ENCODE measurements around the gene SEL1L. TPM values are rescaled to one million over a fixed set of nuclear protein-coding genes. Genes with fewer than 3 reads are reported as not detected.

SEL1L gene
- total and polyA plus RNA-seq, 2 donors (not counting 3 experiments of a cell fraction or from before 2014, with no cell fraction given) = 15.0 to 95.0 TPM

GRCh38 chr14:81472096-81472800 is 61.4 kb downstream of the SEL1L start:
- Histone ChIP-seq H4K20me1 (replicated peaks; ENCODE audit: control insufficient read depth, extremely low read depth, insufficient read depth, low read length) (no peaks in the 10 kb centered on the region), H3K4me1 (ENCODE audit: control insufficient read depth, extremely low read depth, insufficient read depth, low read length) (no peaks in the 10 kb centered on the region), H3K4me2 (ENCODE audit: insufficient read depth, low read length) (no peak overlapping the region), H3K36me3 (ENCODE audit: control insufficient read depth in 2 of 2, extremely low read depth in 1 of 2, insufficient read depth in 2 of 2, low read length in 2 of 2) (peaks cover 8 to 9% of the 10 kb centered on the region in 2 experiments), H3K27ac (ENCODE audit: insufficient read depth, low read depth, low read length) (no peak overlapping the region), H3K9ac (replicated peaks; ENCODE audit: extremely low read depth, insufficient read depth, low read length) (no peak overlapping the region), H3K9me3 (replicated peaks; ENCODE audit: control insufficient read depth, insufficient read depth, low read length) (no peaks in the 10 kb centered on the region), H3K79me2 (ENCODE audit: control insufficient read depth, insufficient read depth, low read length) (no peaks in the 10 kb centered on the region), H2AFZ (ENCODE audit: low read depth, low read length) (no peak overlapping the region), H3K4me3 (replicated peaks in 1 of 3; ENCODE audit: insufficient read depth in 1 of 3, low read depth in 1 of 3, low read length in 3 of 3) (no peak overlapping the region), H3K27me3 (ENCODE audit: control insufficient read depth in 2 of 2, insufficient read depth in 2 of 2, low read length in 2 of 2) (no peaks in the 10 kb centered on the region), H3K9me1 (replicated peaks; ENCODE audit: control insufficient read depth, extremely low read depth, insufficient read depth, low read length) (no peaks in the 10 kb centered on the region)
- BruUV-seq (replicated peaks) = no TSS peak
- FAIRE-seq (no peak), DNase-seq (ENCODE audit: low read depth, low spot score) (no peak)
- TF ChIP-seq POLR2A (IDR thresholded peaks at IDR 0.05; ENCODE audit: low read depth, low read length) = no peak
- no peak for TF ChIP-seq POLR2AphosphoS5 (IDR thresholded peaks at IDR 0.05; ENCODE audit: insufficient read depth, low read depth, low read length)
- no peak for TF ChIP-seq MAX (IDR thresholded peaks at IDR 0.05; ENCODE audit: insufficient read depth, insufficient read length)
- CTCF ChIA-PET = interaction anchor here (1.4 kb wide), 1 partner anchor 8 kb away, joined by 5 read pairs; no protein-coding TSS in a partner anchor
- dilution Hi-C loops (cut with MboI; ENCODE audit: extremely low pct_ligation_motif_present, low sequenced_read_pairs) (no loop called here), intact Hi-C loops (cut with micrococcal nuclease) (no loop called here)
- POLR2A ChIA-PET = no interaction called here

- H4K20me1 ChIP-seq (replicated peaks; ENCODE audit: control insufficient read depth, extremely low read depth, insufficient read depth, low read length) = no peaks in the 10 kb centered on the region
- POLR2A ChIA-PET = no interaction called here
- no peak overlapping the region for H3K27ac ChIP-seq (ENCODE audit: insufficient read depth, low read depth, low read length)
- no peaks in the 10 kb centered on the region for H3K9me3 ChIP-seq (replicated peaks; ENCODE audit: control insufficient read depth, insufficient read depth, low read length)
- FAIRE-seq (no peak), DNase-seq (ENCODE audit: low read depth, low spot score) (no peak)
- H3K4me1 ChIP-seq (ENCODE audit: control insufficient read depth, extremely low read depth, insufficient read depth, low read length) = no peaks in the 10 kb centered on the region
- H3K4me3 ChIP-seq (replicated peaks in 1 of 3; ENCODE audit: insufficient read depth in 1 of 3, low read depth in 1 of 3, low read length in 3 of 3) = no peak overlapping the region
- no peak overlapping the region for H3K4me2 ChIP-seq (ENCODE audit: insufficient read depth, low read length)
- H3K9me1 ChIP-seq (replicated peaks; ENCODE audit: control insufficient read depth, extremely low read depth, insufficient read depth, low read length) = no peaks in the 10 kb centered on the region
- H3K9ac ChIP-seq (replicated peaks; ENCODE audit: extremely low read depth, insufficient read depth, low read length) = no peak overlapping the region
- peaks cover 3% of the 10 kb centered on the region in 2 experiments for H3K36me3 ChIP-seq (ENCODE audit: control insufficient read depth in 2 of 2, extremely low read depth in 1 of 2, insufficient read depth in 2 of 2, low read length in 2 of 2)
- TF ChIP-seq CTCF (IDR thresholded peaks at IDR 0.05; ENCODE audit: extremely low read depth in 1 of 2, insufficient read depth in 1 of 2, low read depth in 1 of 2, low read length in 2 of 2) = no peak
- TF ChIP-seq FOS (IDR thresholded peaks at IDR 0.05; ENCODE audit: borderline replicate concordance, insufficient read depth, low read length) = no peak
- no peak for TF ChIP-seq MYC (IDR thresholded peaks at IDR 0.05; ENCODE audit: low read depth, low read length)
- no peak for TF ChIP-seq POLR2A (IDR thresholded peaks at IDR 0.05; ENCODE audit: low read depth, low read length)
- TF ChIP-seq JUN (IDR thresholded peaks at IDR 0.05; ENCODE audit: borderline replicate concordance, insufficient read depth, insufficient read length, low read depth) = no peak
- no peak for TF ChIP-seq MAX (IDR thresholded peaks at IDR 0.05; ENCODE audit: insufficient read depth, insufficient read length)
- TF ChIP-seq GATA2 (IDR thresholded peaks at IDR 0.05; ENCODE audit: insufficient read depth, insufficient read length, low read depth, low read length) = no peak
- TF ChIP-seq POLR2AphosphoS5 (IDR thresholded peaks at IDR 0.05; ENCODE audit: insufficient read depth, low read depth, low read length) = no peak
- no peak for TF ChIP-seq EZH2 (IDR thresholded peaks at IDR 0.05; ENCODE audit: borderline replicate concordance, low read depth, low read length, severe bottlenecking)
- intact Hi-C loops (cut with micrococcal nuclease) = no loop called here
- dilution Hi-C loops (cut with MboI; ENCODE audit: extremely low pct_ligation_motif_present, low sequenced_read_pairs) = no loop called here
- BruUV-seq (replicated peaks) = no TSS peak
- H3K79me2 ChIP-seq (ENCODE audit: control insufficient read depth, insufficient read depth, low read length) = no peaks in the 10 kb centered on the region
- CTCF ChIA-PET = interaction anchor here (0.7 to 1.3 kb wide), 3 partner anchors 16 to 20 kb away, joined by 3 read pairs; no protein-coding TSS in a partner anchor
- H3K27me3 ChIP-seq (ENCODE audit: control insufficient read depth in 2 of 2, insufficient read depth in 2 of 2, low read length in 2 of 2) = no peaks in the 10 kb centered on the region
- no peak overlapping the region for H2AFZ ChIP-seq (ENCODE audit: low read depth, low read length)
These were observed 62.6 kb downstream of the SEL1L start for GRCh38 chr14:81471062-81471461.

Data from endothelial cell of umbilical vein (primary cell).